ENCODE measurements around the gene KMT2A. TPM values are rescaled to one million over a fixed set of nuclear protein-coding genes. Genes with fewer than 3 reads are reported as not detected.

Gene KMT2A
- total RNA-seq, 4 donors from 2014 or later = 42.3 to 116 (median 74.8) TPM

- H3K36me3 ChIP-seq = peaks cover 17 to 98% of the 10 kb centered on the region in 2 donors
- H3K4me3 ChIP-seq = no peak overlapping the region
- TF ChIP-seq POLR2AphosphoS5 (IDR thresholded peaks at IDR 0.05) = no peak
- no peak for TF ChIP-seq EP300 (IDR thresholded peaks at IDR 0.05)
- no peak for TF ChIP-seq POLR2A (IDR thresholded peaks at IDR 0.05)
- TF ChIP-seq CTCF (IDR thresholded peaks at IDR 0.05) = no peak
- H3K27ac ChIP-seq = no peak overlapping the region
- no peak for ATAC-seq
- no peaks in the 10 kb centered on the region for H3K9me3 ChIP-seq
- 71 to 79% methylated on average over 6 to 7 of the region's 7 CpGs for WGBS, 2 donors (ENCODE audit: low coverage in 1 of 2)
- H3K27me3 ChIP-seq = no peaks in the 10 kb centered on the region
- H3K4me1 ChIP-seq = no peaks in the 10 kb centered on the region
These were observed 77.8 kb downstream of the KMT2A start for GRCh38 chr11:118514103-118514502.

GRCh38 chr11:118519549-118519948 lies 83.3 kb downstream of the KMT2A start:
- 83 to 90% methylated on average over 2 of the region's 6 CpGs for WGBS, 2 donors (ENCODE audit: low coverage in 1 of 2)
- Histone ChIP-seq H3K4me3 (no peak overlapping the region), H3K27me3 (no peaks in the 10 kb centered on the region), H3K9me3 (no peaks in the 10 kb centered on the region), H3K36me3 (peaks cover 0 to 98% of the 10 kb centered on the region in 2 donors), H3K4me1 (peaks cover 0 to 9% (median 0%) of the 10 kb centered on the region in 3 donors), H3K27ac (no peak overlapping the region)
- ATAC-seq = no peak
- TF ChIP-seq POLR2A (IDR thresholded peaks at IDR 0.05) (no peak), CTCF (IDR thresholded peaks at IDR 0.05) (no peak), POLR2AphosphoS5 (IDR thresholded peaks at IDR 0.05) (no peak), EP300 (IDR thresholded peaks at IDR 0.05) (no peak)

GRCh38 chr11:118521892-118522311 lies 85.6 kb downstream of the KMT2A start:
- no peak overlapping the region for H3K4me3 ChIP-seq
- H3K27me3 ChIP-seq = no peaks in the 10 kb centered on the region
- ATAC-seq = no peak
- H3K4me1 ChIP-seq = peaks cover 0 to 9% (median 0%) of the 10 kb centered on the region in 3 donors
- H3K36me3 ChIP-seq = peaks cover 0 to 83% of the 10 kb centered on the region in 2 donors
- no peaks in the 10 kb centered on the region for H3K9me3 ChIP-seq
- TF ChIP-seq POLR2AphosphoS5 (IDR thresholded peaks at IDR 0.05) (no peak), POLR2A (IDR thresholded peaks at IDR 0.05) (no peak), EP300 (IDR thresholded peaks at IDR 0.05) (no peak), CTCF (IDR thresholded peaks at IDR 0.05) (no peak)
- WGBS, 2 donors (ENCODE audit: low coverage in 1 of 2) = 72 to 78% methylated on average over 4 to 9 of the region's 13 CpGs
- H3K27ac ChIP-seq = peak overlapping the region in 2 of 4 donors; percentile 31 to 53

- peaks cover 0 to 9% (median 0%) of the 10 kb centered on the region in 3 donors for H3K4me1 ChIP-seq
- no peak for TF ChIP-seq POLR2AphosphoS5 (IDR thresholded peaks at IDR 0.05)
- TF ChIP-seq EP300 (IDR thresholded peaks at IDR 0.05) = no peak
- TF ChIP-seq POLR2A (IDR thresholded peaks at IDR 0.05) = no peak
- TF ChIP-seq CTCF (IDR thresholded peaks at IDR 0.05) = peak in 1 of 4 experiments; percentile 30
- no peak for ATAC-seq
- WGBS, 2 donors (ENCODE audit: low coverage in 1 of 2) = 36 to 44% methylated on average over 5 to 6 of the region's 6 CpGs
- no peaks in the 10 kb centered on the region for H3K9me3 ChIP-seq
- H3K36me3 ChIP-seq = peaks cover 0 to 77% of the 10 kb centered on the region in 2 donors
- no peaks in the 10 kb centered on the region for H3K27me3 ChIP-seq
- H3K27ac ChIP-seq = peak overlapping the region in 2 of 4 donors; percentile 31 to 53
- no peak overlapping the region for H3K4me3 ChIP-seq
These were observed 86.3 kb downstream of the KMT2A start for GRCh38 chr11:118522571-118523072.

- ATAC-seq = no peak
- H3K36me3 ChIP-seq = peaks cover 0 to 61% of the 10 kb centered on the region in 2 donors
- no peaks in the 10 kb centered on the region for H3K27me3 ChIP-seq
These were observed 88.1 kb downstream of the KMT2A start for GRCh38 chr11:118524356-118524755.

More at GRCh38 chr11:118524356-118524755, 88.1 kb downstream of the KMT2A start:
- no peak overlapping the region for H3K27ac ChIP-seq
- no peaks in the 10 kb centered on the region for H3K9me3 ChIP-seq
- H3K4me1 ChIP-seq = peaks cover 0 to 19% (median 0%) of the 10 kb centered on the region in 3 donors
- H3K4me3 ChIP-seq = no peak overlapping the region
- TF ChIP-seq EP300 (IDR thresholded peaks at IDR 0.05) (no peak), POLR2AphosphoS5 (IDR thresholded peaks at IDR 0.05) (no peak), POLR2A (IDR thresholded peaks at IDR 0.05) (no peak), CTCF (IDR thresholded peaks at IDR 0.05) (no peak)
